HUES48 (cell line): ENCODE results near the gene NCKAP1.
A peak's percentile ranks its signal among the peaks of the same experiment; 100 is the strongest.

ENCODE experiments used
- H3K27ac ChIP-seq: one replicate; pipeline ENCODE4 v1.7.0; 2013; ENCODE audit warnings: low read depth, low read length, inconsistent platforms
- H3K27me3 ChIP-seq: 2 replicates; pipeline ENCODE4 v1.6.1; 2013; ENCODE audit warnings: mild to moderate bottlenecking, low read length; ENCODE audit not compliant: control insufficient read depth, insufficient read depth
- H3K36me3 ChIP-seq: 2 replicates; pipeline ENCODE4 v1.6.1; 2013; ENCODE audit warnings: low read length; ENCODE audit not compliant: control insufficient read depth, insufficient read depth
- H3K4me1 ChIP-seq: 2 replicates; pipeline ENCODE4 v1.6.1; 2013; ENCODE audit warnings: mild to moderate bottlenecking, low read length; ENCODE audit not compliant: control insufficient read depth, insufficient read depth
- H3K4me3 ChIP-seq: 2 replicates; pipeline ENCODE4 v1.5.1; 2013; ENCODE audit warnings: mild to moderate bottlenecking, low read depth, low read length
- H3K9ac ChIP-seq: 2 replicates; pipeline ENCODE4 v1.6.1; 2013; ENCODE audit warnings: mild to moderate bottlenecking, low read depth, low read length, moderate library complexity
- H3K9me3 ChIP-seq: 2 replicates; pipeline ENCODE4 v1.6.1; 2013; ENCODE audit warnings: low read length; ENCODE audit not compliant: control insufficient read depth, insufficient read depth

NCKAP1 gene, protein sequence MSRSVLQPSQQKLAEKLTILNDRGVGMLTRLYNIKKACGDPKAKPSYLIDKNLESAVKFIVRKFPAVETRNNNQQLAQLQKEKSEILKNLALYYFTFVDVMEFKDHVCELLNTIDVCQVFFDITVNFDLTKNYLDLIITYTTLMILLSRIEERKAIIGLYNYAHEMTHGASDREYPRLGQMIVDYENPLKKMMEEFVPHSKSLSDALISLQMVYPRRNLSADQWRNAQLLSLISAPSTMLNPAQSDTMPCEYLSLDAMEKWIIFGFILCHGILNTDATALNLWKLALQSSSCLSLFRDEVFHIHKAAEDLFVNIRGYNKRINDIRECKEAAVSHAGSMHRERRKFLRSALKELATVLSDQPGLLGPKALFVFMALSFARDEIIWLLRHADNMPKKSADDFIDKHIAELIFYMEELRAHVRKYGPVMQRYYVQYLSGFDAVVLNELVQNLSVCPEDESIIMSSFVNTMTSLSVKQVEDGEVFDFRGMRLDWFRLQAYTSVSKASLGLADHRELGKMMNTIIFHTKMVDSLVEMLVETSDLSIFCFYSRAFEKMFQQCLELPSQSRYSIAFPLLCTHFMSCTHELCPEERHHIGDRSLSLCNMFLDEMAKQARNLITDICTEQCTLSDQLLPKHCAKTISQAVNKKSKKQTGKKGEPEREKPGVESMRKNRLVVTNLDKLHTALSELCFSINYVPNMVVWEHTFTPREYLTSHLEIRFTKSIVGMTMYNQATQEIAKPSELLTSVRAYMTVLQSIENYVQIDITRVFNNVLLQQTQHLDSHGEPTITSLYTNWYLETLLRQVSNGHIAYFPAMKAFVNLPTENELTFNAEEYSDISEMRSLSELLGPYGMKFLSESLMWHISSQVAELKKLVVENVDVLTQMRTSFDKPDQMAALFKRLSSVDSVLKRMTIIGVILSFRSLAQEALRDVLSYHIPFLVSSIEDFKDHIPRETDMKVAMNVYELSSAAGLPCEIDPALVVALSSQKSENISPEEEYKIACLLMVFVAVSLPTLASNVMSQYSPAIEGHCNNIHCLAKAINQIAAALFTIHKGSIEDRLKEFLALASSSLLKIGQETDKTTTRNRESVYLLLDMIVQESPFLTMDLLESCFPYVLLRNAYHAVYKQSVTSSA

DNA sequence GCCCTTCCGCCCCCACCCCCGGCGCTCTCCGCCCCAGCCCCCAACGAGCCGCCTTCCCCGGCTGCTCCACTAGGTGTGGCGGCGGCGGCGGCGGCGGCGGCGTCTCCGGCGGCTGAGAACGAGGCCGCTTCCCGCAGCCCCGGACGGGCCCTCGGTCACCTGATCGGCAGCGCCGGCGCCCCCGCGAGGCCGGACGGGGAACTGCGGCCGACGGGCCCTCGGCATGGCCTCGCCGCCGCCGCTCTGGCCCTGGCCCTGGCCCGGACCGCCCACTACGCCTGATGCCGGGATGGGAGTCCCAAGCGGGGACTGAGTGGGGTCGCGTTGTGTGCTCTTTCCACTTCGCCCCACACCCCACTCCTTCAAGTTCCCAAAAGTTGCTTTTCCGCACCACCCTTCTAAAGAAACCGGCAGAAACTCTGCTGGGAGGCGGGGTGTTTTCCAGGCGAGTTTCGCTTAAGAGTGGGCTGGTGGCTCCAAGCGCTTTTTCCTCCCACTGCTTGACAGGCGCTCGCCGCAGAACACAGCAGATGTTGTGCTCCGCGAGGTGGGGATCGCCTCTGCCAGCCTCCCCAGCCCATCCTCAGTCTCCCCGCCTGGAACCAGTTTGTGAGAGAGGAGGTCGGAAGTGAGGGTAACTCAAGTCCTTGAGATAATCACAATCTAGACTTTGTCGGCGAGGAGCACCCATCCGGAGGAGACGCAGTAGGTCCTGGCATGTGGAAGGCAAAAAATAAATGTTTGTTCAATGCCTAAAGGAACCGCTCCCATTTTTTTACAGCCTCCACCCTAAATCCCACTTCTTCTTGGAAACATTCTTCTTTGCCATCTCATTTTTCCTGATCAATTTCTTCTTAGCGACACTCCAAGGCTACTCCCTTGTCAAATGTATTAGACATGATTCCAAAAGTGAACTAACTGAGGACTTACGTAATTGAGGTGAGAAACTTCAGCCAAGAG is at the start of gene NCKAP1:
Gene NCKAP1 (minus strand): TSS at position 117 of the 960 bp plus-strand sequence. CDS start 358 bp downstream, outside the sequence.
- Histone ChIP-seq H3K36me3 (no peaks in the 10 kb centered on the region), H3K27ac (peak within 1 kb of the TSS; percentile 92), H3K9me3 (no peaks in the 10 kb centered on the region), H3K4me3 (peak within 1 kb of the TSS; percentile 90), H3K4me1 (peaks cover 32% of the 10 kb centered on the region), H3K9ac (peak within 1 kb of the TSS; percentile 86), H3K27me3 (peaks cover 9% of the 10 kb centered on the region; the same call in 1 of the 2 replicates)

DNA sequence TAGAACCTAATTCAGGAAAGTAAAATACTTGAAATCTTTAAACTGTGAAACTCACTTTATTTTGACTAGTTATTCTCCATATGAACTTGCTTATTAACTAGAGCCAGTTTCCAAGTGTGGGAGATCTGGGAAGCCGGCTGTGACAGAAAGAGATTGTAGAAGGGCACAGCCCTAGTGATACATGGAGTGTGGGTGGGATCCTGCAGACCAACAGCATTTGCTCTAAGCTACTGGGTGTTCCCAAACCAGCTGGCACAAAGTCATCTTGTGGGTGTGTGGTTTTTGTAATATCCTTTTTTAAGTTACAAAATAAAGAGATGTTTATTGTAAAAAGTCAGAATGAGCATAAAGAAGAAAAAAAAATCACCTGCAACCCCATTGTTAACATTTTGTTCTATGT is 43.7 kb upstream of the NCKAP1 start:
- Histone ChIP-seq H3K9me3 (no peaks in the 10 kb centered on the region), H3K4me1 (peaks cover 20% of the 10 kb centered on the region), H3K9ac (no peak overlapping the region), H3K27me3 (no peaks in the 10 kb centered on the region), H3K36me3 (no peaks in the 10 kb centered on the region), H3K27ac (no peak overlapping the region), H3K4me3 (no peak overlapping the region)

DNA sequence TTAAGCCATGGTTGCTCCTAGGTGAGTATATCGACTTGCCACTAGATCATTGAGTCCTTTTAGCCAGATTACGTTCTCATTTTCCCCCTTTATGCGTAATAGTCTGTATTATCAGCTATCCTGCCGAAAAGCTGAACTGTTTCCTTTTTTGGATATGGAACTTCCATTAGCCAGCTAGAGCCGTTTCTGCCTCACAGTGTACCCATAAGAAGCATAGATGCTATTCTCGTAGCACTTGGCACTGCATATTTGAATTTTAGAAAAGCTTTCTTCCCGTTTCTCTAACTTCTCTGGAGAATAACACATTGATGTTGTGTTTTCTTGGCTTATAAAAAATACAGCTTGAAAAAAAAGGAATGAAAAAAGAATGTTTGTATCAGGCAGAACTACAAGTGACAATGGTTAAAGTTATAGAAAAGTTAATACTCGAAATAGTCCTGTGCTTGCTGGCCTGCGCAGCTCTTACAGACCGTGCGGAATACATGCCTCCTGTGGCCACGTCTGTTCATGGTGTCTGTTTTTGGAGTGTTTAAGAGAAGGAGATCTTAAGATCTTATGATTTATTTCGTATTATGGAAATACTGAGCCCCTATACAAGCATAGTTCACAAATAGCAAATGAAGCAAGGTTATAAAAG is 41.0 kb upstream of the NCKAP1 start:
- Histone ChIP-seq H3K4me3 (peak overlapping the region; percentile 83), H3K27ac (no peak overlapping the region), H3K36me3 (no peaks in the 10 kb centered on the region), H3K9ac (peak overlapping the region; percentile 46), H3K27me3 (no peaks in the 10 kb centered on the region), H3K9me3 (no peaks in the 10 kb centered on the region), H3K4me1 (peaks cover 20% of the 10 kb centered on the region)

DNA sequence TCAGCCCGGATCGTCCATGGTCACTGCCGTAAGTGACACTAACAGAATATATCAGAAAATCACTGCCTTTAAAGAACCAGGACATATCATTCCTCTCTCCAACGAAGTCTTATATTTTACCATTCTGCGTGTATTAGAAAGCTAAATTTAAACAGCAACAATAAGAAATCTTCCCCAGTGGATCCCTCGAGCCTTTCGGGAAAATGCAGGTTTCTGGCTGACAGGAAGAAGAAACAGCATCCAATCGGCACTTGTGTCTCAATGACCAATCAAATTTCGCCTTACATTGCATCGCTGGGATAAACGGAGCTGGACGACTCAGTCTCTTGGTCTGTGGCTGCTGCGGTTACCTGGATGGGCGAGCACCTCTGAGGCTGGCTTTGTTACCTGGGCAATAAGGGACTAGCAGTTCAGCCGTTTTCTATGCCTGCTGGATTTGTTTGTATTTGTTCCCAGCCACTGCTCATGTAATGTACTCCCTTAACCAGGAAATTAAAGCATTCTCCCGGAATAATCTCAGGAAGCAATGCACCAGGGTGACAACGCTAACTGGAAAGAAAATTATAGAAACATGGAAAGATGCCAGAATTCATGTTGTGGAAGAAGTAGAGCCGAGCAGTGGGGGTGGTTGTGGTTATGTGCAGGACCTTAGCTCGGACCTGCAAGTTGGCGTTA is 40.3 kb upstream of the NCKAP1 start, which contains the start of gene DUSP19:
Gene DUSP19 (plus strand): TSS at position 284 of the 675 bp plus-strand sequence. CDS start 187 bp downstream, at position 471.
- Histone ChIP-seq H3K27ac (peak within 1 kb of the TSS; percentile 46), H3K4me3 (peak within 1 kb of the TSS; percentile 83)

DNA sequence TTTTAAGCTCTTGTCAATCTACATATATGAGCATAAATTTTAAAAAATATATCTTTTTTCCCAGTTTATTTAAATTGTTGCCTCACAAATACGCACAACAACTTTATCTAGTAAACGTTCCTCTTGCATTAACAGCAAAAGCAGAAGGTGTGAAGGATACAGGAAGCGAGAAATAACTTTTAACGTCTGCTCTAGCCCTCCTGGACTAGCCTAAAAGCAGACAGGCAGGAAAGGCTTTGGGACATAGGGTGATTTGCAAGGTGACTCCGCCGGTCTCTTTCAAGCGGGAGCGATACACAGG is 39.9 kb upstream of the NCKAP1 start:
- no peaks in the 10 kb centered on the region for H3K9me3 ChIP-seq
- H3K36me3 ChIP-seq, result no peaks in the 10 kb centered on the region
- no peak overlapping the region for H3K9ac ChIP-seq
- no peak overlapping the region for H3K27ac ChIP-seq
- peaks cover 20% of the 10 kb centered on the region for H3K4me1 ChIP-seq
- peak overlapping the region; percentile 83 for H3K4me3 ChIP-seq
- no peaks in the 10 kb centered on the region for H3K27me3 ChIP-seq

More for the DNA sequence above, 40.3 kb upstream of the NCKAP1 start, which contains the start of gene DUSP19:
- Histone ChIP-seq H3K36me3 (no peaks in the 10 kb centered on the region), H3K27me3 (no peaks in the 10 kb centered on the region), H3K9ac (peak within 1 kb of the TSS; percentile 46), H3K9me3 (no peaks in the 10 kb centered on the region), H3K4me1 (peaks cover 20% of the 10 kb centered on the region)

DNA sequence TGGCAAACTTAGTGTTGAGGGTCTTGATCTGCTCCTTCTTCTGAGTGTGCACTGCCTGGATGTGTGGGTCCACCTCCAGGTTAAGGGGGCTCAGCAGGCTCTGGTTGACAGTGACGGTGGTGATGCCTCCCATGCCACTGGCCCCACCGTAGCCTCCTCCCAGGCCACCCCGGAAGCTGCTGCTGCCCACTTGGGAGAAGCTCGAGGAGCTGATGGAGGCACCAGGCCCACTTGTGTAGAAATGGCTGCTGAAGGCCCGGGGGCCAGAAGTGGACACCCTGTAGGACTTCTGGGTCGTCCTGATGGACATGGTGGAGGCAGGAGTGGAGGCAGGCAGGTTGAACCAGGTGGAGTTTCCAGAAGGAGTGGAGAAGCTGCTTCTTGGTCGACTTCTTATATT is 33.9 kb upstream of the NCKAP1 start:
- Histone ChIP-seq H3K9me3 (peaks cover 9% of the 10 kb centered on the region), H3K4me1 (no peaks in the 10 kb centered on the region), H3K4me3 (no peak overlapping the region), H3K36me3 (no peaks in the 10 kb centered on the region), H3K9ac (no peak overlapping the region), H3K27me3 (no peaks in the 10 kb centered on the region), H3K27ac (no peak overlapping the region)

DNA sequence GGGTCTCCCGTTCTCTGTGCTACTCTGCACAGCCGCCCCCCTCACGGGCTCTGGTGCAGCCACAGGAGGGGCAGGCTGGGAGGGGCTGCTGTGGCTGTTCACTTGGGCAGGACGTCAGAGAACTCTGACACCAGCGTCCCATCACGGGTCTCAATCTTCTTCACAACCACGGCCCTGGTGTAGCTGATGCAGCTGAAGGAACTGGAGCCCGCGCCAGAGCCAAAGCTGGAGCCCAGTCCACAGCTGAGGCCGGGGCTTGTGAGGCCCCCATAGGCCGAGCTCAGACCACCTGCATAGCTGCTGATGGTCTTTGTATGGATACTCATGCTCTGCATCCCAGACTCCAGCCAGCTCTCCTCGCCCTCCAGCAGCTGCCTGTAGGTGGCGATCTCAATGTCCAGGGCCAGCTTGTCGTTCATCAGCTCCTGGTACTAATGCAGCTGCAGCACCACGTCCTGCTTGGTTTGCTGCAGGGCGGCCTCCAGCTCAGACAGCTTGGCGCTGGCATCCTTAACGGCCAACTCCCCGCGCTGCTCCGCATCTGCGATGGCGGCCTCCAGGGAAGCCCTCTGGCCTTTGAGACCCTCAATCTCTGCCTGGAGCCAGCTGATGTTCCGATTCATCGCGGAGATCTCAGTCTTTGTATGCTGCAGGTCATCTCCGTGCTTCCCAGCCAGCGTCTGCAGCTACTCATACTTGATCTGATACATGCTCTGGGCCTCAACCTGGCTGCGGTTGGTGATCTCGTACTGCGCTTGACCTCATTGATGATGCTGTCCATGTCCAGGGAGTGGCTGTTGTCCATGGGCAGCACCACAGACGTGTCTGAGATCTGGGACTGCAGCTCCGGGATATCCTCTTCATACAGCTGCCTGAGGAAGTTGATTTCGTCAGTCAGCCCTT is 32.9 kb upstream of the NCKAP1 start:
- Histone ChIP-seq H3K36me3 (no peaks in the 10 kb centered on the region), H3K4me1 (no peaks in the 10 kb centered on the region), H3K4me3 (no peak overlapping the region), H3K27me3 (no peaks in the 10 kb centered on the region), H3K9me3 (peaks cover 9% of the 10 kb centered on the region), H3K27ac (no peak overlapping the region), H3K9ac (no peak overlapping the region)

DNA sequence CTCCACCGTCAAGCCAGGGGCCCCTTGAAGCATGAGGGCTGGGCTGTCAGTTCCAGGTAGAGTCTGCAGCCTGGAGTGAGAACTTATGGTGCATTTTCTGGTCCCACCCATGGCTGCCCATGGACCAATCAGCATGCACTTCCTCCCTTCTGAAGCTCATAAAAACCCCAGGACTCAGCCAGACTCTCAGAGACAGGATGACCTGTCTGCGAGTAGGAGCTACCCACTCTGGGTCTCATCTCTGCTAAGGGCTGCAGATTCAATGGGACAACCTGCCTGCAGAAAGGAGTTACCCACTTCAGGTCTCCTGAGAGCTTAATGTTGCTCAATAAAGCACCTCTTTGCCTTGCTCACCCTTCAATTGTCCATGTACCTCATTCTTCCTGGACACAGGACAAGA is 30.9 kb upstream of the NCKAP1 start:
- Histone ChIP-seq H3K27me3 (no peaks in the 10 kb centered on the region), H3K9me3 (peaks cover 9% of the 10 kb centered on the region), H3K27ac (no peak overlapping the region), H3K4me3 (no peak overlapping the region), H3K4me1 (no peaks in the 10 kb centered on the region), H3K36me3 (no peaks in the 10 kb centered on the region), H3K9ac (no peak overlapping the region)

DNA sequence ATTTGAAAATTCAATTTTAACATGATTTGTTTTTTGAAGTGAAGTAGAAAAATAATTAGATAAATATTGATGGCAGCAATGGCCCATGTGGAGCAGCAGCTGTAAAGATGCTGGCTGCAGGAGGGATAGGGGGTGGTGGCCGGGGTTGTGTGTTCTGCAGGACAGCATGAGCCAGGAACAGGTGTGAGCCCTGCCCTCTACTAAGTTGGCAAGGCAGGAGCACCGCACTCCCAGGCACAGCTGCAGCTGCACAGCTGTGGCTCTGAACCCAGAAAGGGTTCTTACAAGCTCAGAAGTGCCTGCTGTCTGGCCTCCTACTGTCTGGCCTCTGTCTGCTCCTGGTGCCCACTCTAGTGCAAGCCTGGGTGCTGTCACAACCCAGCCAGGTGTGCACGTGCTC is 30.3 kb upstream of the NCKAP1 start:
- no peak overlapping the region for H3K9ac ChIP-seq

More for the DNA sequence above, 30.3 kb upstream of the NCKAP1 start:
- Histone ChIP-seq H3K4me3 (no peak overlapping the region), H3K27ac (no peak overlapping the region), H3K36me3 (no peaks in the 10 kb centered on the region), H3K9me3 (peaks cover 9% of the 10 kb centered on the region), H3K27me3 (no peaks in the 10 kb centered on the region), H3K4me1 (no peaks in the 10 kb centered on the region)
